ENCODE measurements around the gene AHCYL2.

AHCYL2 gene

GRCh38 chr7:129387537-129387936 lies 162.7 kb downstream of the AHCYL2 start:
- H3K4me3 ChIP-seq (ENCODE audit: low read length): no peak overlapping the region
- no peak for DNase-seq (ENCODE audit: low read depth)
- TF ChIP-seq CTCF (conservative IDR thresholded peaks at IDR 0.05; ENCODE audit: low read length): no peak

- no peak for DNase-seq (ENCODE audit: low read depth)
- no peak for TF ChIP-seq CTCF (conservative IDR thresholded peaks at IDR 0.05; ENCODE audit: low read length)
- no peak overlapping the region for H3K4me3 ChIP-seq (ENCODE audit: low read length)
Measured at GRCh38 chr7:129388333-129389098, 163.7 kb downstream of the AHCYL2 start.

- no peak for TF ChIP-seq CTCF (conservative IDR thresholded peaks at IDR 0.05; ENCODE audit: low read length)
- DNase-seq (ENCODE audit: low read depth): no peak
- no peak overlapping the region for H3K4me3 ChIP-seq (ENCODE audit: low read length)
Measured at GRCh38 chr7:129389829-129390228, 165.0 kb downstream of the AHCYL2 start.

GRCh38 chr7:129390314-129390713 lies 165.5 kb downstream of the AHCYL2 start:
- TF ChIP-seq CTCF (conservative IDR thresholded peaks at IDR 0.05; ENCODE audit: low read length): no peak
- H3K4me3 ChIP-seq (ENCODE audit: low read length): no peak overlapping the region
- DNase-seq (ENCODE audit: low read depth): no peak

GRCh38 chr7:129391546-129392171 lies 166.8 kb downstream of the AHCYL2 start:
- no peak for DNase-seq (ENCODE audit: low read depth)
- TF ChIP-seq CTCF (conservative IDR thresholded peaks at IDR 0.05; ENCODE audit: low read length): no peak
- no peak overlapping the region for H3K4me3 ChIP-seq (ENCODE audit: low read length)

GRCh38 chr7:129393255-129393654 lies 168.4 kb downstream of the AHCYL2 start:
- TF ChIP-seq CTCF (conservative IDR thresholded peaks at IDR 0.05; ENCODE audit: low read length): no peak
- no peak for DNase-seq (ENCODE audit: low read depth)
- H3K4me3 ChIP-seq (ENCODE audit: low read length): no peak overlapping the region

- H3K4me3 ChIP-seq (ENCODE audit: low read length): no peak overlapping the region
- no peak for TF ChIP-seq CTCF (conservative IDR thresholded peaks at IDR 0.05; ENCODE audit: low read length)
- no peak for DNase-seq (ENCODE audit: low read depth)
Measured at GRCh38 chr7:129394101-129394500, 169.3 kb downstream of the AHCYL2 start.

Measured in AG10803 (cell line).